Epithelial cell of proximal tubule (primary cell): ENCODE data around the gene SLC23A3. TPM values are rescaled to one million over a fixed set of nuclear protein-coding genes. Genes with fewer than 3 reads are reported as not detected.
A peak's percentile ranks its signal among the peaks of the same experiment; 100 is the strongest.

ENCODE experiments used
- DNase-seq: peaks from one replicate; pipeline ENCODE4 v3.0.0-alpha.2; 2011; ENCODE audit warnings: low read depth
- H3K4me3 ChIP-seq: 2 replicates; pipeline ENCODE4 v1.5.1; 2011; ENCODE audit warnings: low read depth, mild to moderate bottlenecking, low read length
- total RNA-seq: library from RNA; depleted of rRNA; stranded (reverse); fragments of >200 nt; gene quantifications from 2 replicates; pipeline ENCODE4 v1.2.3, GENCODE V29; 2015
- TF ChIP-seq, protein P1 (sequence below): conservative IDR thresholded peaks from 2 replicates; pipeline ENCODE4 v1.5.1; 2012; ENCODE audit warnings: low read depth, mild to moderate bottlenecking, low read length

Gene SLC23A3
- total RNA-seq, 1 donor from 2014 or later = 0.06 TPM

DNA sequence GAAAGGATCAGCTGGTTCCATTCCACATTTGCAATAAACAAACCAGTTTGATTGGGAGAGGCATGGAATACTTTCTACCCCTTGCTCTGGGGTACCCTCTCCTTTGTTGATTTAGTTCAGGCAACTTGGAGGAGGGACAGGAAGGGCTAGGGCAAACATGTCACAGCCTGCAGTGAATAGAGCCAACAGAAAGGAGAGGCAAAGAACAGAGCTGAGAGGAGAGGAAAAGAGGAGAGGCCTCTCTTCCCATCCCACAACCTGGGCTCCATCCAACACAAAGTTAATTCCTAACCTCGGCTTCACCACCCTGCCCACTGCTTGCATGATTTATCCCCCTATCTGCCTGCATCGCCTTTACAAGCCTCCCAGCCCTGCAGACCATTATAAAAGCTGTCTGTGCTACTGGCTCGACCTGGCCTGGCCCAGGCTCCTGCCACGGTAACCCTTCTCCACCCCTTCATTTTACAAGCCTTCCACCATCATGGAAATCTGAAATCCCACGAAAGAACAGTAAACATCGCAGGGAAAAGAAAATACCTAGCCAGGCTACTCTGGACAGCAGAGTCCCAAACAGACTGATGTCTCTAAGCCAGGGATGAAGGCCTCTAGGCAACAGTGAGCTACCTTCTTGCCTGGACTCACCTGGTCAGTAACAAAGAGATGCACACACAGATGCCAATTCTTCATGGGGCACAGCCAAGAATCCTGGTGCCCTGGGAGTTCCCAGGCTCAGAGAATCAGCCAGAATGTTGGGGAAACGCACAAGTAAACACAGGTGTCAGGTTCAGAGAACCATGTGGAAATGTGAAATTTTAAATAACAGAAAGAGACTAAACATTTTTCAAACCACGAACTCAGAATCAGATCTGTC lies 52.8 kb downstream of the SLC23A3 start:
- TF ChIP-seq, protein P1, sequence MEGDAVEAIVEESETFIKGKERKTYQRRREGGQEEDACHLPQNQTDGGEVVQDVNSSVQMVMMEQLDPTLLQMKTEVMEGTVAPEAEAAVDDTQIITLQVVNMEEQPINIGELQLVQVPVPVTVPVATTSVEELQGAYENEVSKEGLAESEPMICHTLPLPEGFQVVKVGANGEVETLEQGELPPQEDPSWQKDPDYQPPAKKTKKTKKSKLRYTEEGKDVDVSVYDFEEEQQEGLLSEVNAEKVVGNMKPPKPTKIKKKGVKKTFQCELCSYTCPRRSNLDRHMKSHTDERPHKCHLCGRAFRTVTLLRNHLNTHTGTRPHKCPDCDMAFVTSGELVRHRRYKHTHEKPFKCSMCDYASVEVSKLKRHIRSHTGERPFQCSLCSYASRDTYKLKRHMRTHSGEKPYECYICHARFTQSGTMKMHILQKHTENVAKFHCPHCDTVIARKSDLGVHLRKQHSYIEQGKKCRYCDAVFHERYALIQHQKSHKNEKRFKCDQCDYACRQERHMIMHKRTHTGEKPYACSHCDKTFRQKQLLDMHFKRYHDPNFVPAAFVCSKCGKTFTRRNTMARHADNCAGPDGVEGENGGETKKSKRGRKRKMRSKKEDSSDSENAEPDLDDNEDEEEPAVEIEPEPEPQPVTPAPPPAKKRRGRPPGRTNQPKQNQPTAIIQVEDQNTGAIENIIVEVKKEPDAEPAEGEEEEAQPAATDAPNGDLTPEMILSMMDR = peak; percentile 7
- DNase-seq = no peak

DNA sequence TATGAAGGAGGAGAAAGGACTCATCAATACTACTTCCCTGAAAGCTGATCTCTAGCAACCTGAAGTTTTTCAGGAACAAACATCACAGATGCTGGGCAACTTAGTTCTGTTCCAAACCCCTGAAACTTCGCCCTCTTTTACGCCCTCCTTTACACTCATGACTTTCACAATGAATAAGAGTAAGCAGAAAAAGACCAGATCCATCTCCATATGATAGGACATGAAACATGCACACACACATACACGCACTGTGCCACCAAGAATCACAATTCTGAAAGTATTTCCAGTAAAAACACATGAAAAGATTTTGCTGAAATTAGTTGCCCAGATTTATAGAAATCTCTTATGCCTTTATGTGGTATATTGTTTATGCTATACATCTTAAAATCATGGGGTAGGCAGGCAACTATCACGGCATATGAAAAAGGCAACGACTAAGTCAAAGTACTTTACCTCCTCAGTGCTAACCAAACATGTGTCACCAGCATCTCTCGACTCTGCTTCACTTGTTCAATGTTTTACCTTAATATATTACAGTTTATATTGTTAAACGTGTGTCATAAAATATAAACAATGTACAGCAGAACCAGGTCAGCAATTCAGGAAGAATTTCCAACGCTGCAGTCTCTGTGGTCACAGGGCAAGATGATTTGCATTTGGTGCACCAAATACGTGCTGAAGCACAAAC lies 57.0 kb downstream of the SLC23A3 start:
- H3K4me3 ChIP-seq = no peak overlapping the region
- no peak for DNase-seq
- TF ChIP-seq, protein P1 = no peak

More for the DNA sequence above, 52.8 kb downstream of the SLC23A3 start:
- H3K4me3 ChIP-seq = no peak overlapping the region

DNA sequence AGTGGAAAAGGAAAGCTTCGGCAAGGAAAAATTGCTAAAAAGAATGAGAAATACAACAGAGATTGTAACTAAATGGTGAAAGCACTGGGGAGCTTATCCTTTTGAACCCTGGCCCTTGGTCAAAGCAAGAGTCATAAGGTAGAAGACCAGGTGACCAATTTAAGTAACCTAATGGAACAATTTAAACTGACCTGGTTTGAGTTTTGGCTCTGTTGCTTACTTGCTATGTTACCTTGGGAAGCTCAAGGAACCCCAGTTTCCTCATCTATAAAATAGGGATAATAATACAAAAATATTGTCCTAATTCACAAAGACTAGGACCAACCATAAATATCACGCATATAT lies 57.8 kb downstream of the SLC23A3 start:
- no peak for DNase-seq
- H3K4me3 ChIP-seq = no peak overlapping the region
- TF ChIP-seq, protein P1 = no peak

Other genes with a start within 250 kb of the SLC23A3 start
- not detected in 2 replicates for gene CDK5R2, start 210.4 kb downstream of the SLC23A3 start, total RNA-seq
- not detected in 2 replicates for gene FEV, start 184.8 kb downstream of the SLC23A3 start, total RNA-seq
- gene CRYBA2, start 176.6 kb downstream of the SLC23A3 start, total RNA-seq = not detected in 2 replicates
- 1.1 TPM in 1 of 2 replicates, not detected in the other for gene CFAP65, start 128.5 kb downstream of the SLC23A3 start, total RNA-seq
- 0.29 TPM in 1 of 2 replicates, not detected in the other for gene IHH, start 109.1 kb downstream of the SLC23A3 start, total RNA-seq
- gene NHEJ1, start 9.2 kb downstream of the SLC23A3 start, total RNA-seq = 13.1 and 17.1 TPM in 2 replicates
- gene CNPPD1, start 6.9 kb upstream of the SLC23A3 start, total RNA-seq = 37.5 and 51.0 TPM in 2 replicates
- 34.4 and 40.1 TPM in 2 replicates for gene RETREG2, start 8.2 kb upstream of the SLC23A3 start, total RNA-seq
- 29.7 and 31.6 TPM in 2 replicates for gene ZFAND2B, start 36.8 kb upstream of the SLC23A3 start, total RNA-seq
- gene ABCB6, start 48.9 kb upstream of the SLC23A3 start, total RNA-seq = 9.3 and 11.7 TPM in 2 replicates
- gene ATG9A, start 59.6 kb upstream of the SLC23A3 start, total RNA-seq = 34.1 and 52.9 TPM in 2 replicates
- gene ANKZF1, start 59.8 kb upstream of the SLC23A3 start, total RNA-seq = 20.3 and 50.3 TPM in 2 replicates
- gene GLB1L, start 75.4 kb upstream of the SLC23A3 start, total RNA-seq = 10.4 and 11.0 TPM in 2 replicates
- gene STK16, start 75.5 kb upstream of the SLC23A3 start, total RNA-seq = 10.1 and 17.5 TPM in 2 replicates
- 0.52 TPM in 1 of 2 replicates, not detected in the other for gene TUBA4B, start 83.2 kb upstream of the SLC23A3 start, total RNA-seq
- 191 and 196 TPM in 2 replicates for gene TUBA4A, start 83.9 kb upstream of the SLC23A3 start, total RNA-seq
- 31.8 and 54.8 TPM in 2 replicates for gene DNAJB2, start 109.3 kb upstream of the SLC23A3 start, total RNA-seq
- gene PTPRN, start 139.4 kb upstream of the SLC23A3 start, total RNA-seq = 0.75 and 1.0 TPM in 2 replicates
- gene RESP18, start 162.7 kb upstream of the SLC23A3 start, total RNA-seq = not detected in 2 replicates
- 40.0 and 54.0 TPM in 2 replicates for gene DNPEP, start 217.9 kb upstream of the SLC23A3 start, total RNA-seq
- gene DES, start 248.3 kb upstream of the SLC23A3 start, total RNA-seq = not detected in 2 replicates